K562 (cell line): ENCODE data around the gene ID4. TPM values are rescaled to one million over a fixed set of nuclear protein-coding genes. Genes with fewer than 3 reads are reported as not detected.

Experiments
- ASH1L ChIP-seq: fragments of 450-650 bp; IDR thresholded peaks from 2 replicates; pipeline ENCODE4 v1.6.1; 2018; ENCODE audit warnings: borderline replicate concordance, mild to moderate bottlenecking, low read depth; ENCODE audit not compliant: partially characterized antibody
- BRD4 ChIP-seq: fragments of 200-600 bp; sonication (generic); IDR thresholded peaks from 2 replicates; pipeline ENCODE4 v1.6.1; 2017; ENCODE audit warnings: inconsistent platforms
- CBX1 ChIP-seq: sonication (generic); IDR thresholded peaks from 2 replicates; pipeline ENCODE4 v1.6.1; 2016; ENCODE audit warnings: antibody characterized with exemption, low read depth, mild to moderate bottlenecking
- E2F3 ChIP-seq: fragments of 250-450 bp; sonication (Bioruptor Pico); IDR thresholded peaks from 2 replicates; pipeline ENCODE4 v1.4.0; 2020; ENCODE audit warnings: mild to moderate bottlenecking
- ELF1 ChIP-seq: fragments of 200-800 bp; sonication (Bioruptor generic); IDR thresholded peaks from 2 replicates; pipeline ENCODE4 v1.6.1; 2016; ENCODE audit warnings: missing genetic modification characterization, missing compliant biosample characterization
- ESRRA ChIP-seq: fragments of 450-650 bp; IDR thresholded peaks from 2 replicates; pipeline ENCODE4 v1.6.1; 2014; ENCODE audit warnings: low read depth, mild to moderate bottlenecking, moderate library complexity, borderline replicate concordance
- GATAD2A ChIP-seq: fragments of 450-650 bp; IDR thresholded peaks from 2 replicates; pipeline ENCODE4 v1.6.1; 2017
- KDM4B ChIP-seq, 2 experiments: fragments of 450-650 bp in 1 of 2; sonication (generic) in 1 of 2; IDR thresholded peaks; 2 replicates each; pipeline ENCODE4 v1.6.1; 2016 to 2017; ENCODE audit warnings: borderline replicate concordance in 2 of 2, antibody characterized with exemption in 1 of 2, low read depth in 1 of 2, mild to moderate bottlenecking in 1 of 2
- NFE2 ChIP-seq: IDR thresholded peaks from 2 replicates; pipeline ENCODE4 v1.6.1; 2014; ENCODE audit warnings: antibody characterized with exemption, low read depth
- PRPF4 ChIP-seq: fragments of 200-400 bp; formaldehyde crosslinking; IDR thresholded peaks from one replicate; pipeline ENCODE4 v1.6.1; 2017; ENCODE audit warnings: low read length, low read depth, mild to moderate bottlenecking; ENCODE audit not compliant: insufficient read depth, poor library complexity, severe bottlenecking
- RBBP5 ChIP-seq: fragments of 200-600 bp; sonication (generic); IDR thresholded peaks from 2 replicates; pipeline ENCODE4 v1.6.1; 2012; ENCODE audit warnings: borderline replicate concordance, mild to moderate bottlenecking, low read length, control low read depth, inconsistent platforms; ENCODE audit not compliant: insufficient read depth, poor library complexity, severe bottlenecking
- RHOXF2B ChIP-seq: fragments of 250-450 bp; sonication (Bioruptor Pico); conservative IDR thresholded peaks from 2 replicates; pipeline ENCODE4 v1.5.1; 2021
- TRIM28 ChIP-seq: fragments of 450-650 bp; IDR thresholded peaks from 2 replicates; pipeline ENCODE4 v1.6.1; 2017
- ZBTB17 ChIP-seq: fragments of 450-650 bp; formaldehyde crosslinking; IDR thresholded peaks from 2 replicates; pipeline ENCODE4 v1.4.0; 2020; ENCODE audit warnings: mild to moderate bottlenecking
- ZC3H4 ChIP-seq: sonication (generic); formaldehyde crosslinking; IDR thresholded peaks from 2 replicates; pipeline ENCODE4 v1.9.0; 2021; ENCODE audit warnings: missing genetic modification reagents, borderline replicate concordance
- ZNF3 ChIP-seq: fragments of 250-450 bp; sonication (Bioruptor Pico); IDR thresholded peaks from 2 replicates; pipeline ENCODE4 v1.5.0; 2021; ENCODE audit warnings: mild to moderate bottlenecking, moderate library complexity
- ZNF324 ChIP-seq: fragments of 250-450 bp; sonication (Bioruptor Pico); IDR thresholded peaks from 2 replicates; pipeline ENCODE4 v1.4.0; 2020; ENCODE audit warnings: mild to moderate bottlenecking
- ZNF584 ChIP-seq: fragments of 200-800 bp; sonication (Bioruptor generic); IDR thresholded peaks from 2 replicates; pipeline ENCODE4 v1.6.1; 2016; ENCODE audit warnings: low read depth, mild to moderate bottlenecking, missing genetic modification characterization, missing compliant biosample characterization
- ZNF75A ChIP-seq: fragments of 450-650 bp; formaldehyde crosslinking; IDR thresholded peaks from 2 replicates; pipeline ENCODE4 v1.4.0; 2020; ENCODE audit warnings: mild to moderate bottlenecking
- ZNF780A ChIP-seq: fragments of 250-450 bp; sonication (Bioruptor Pico); IDR thresholded peaks from 2 replicates; pipeline ENCODE4 v1.5.0; 2021; ENCODE audit warnings: mild to moderate bottlenecking
- polyA plus RNA-seq, 8 experiments: library from polyadenylated mRNA; depleted of rRNA in 4 of 8; stranded (reverse) in 5 of 8; unstranded in 3 of 8; fragments of >200 nt; fragmentation: Nextera tagmentation in 2 of 8; fragmentation: Illumina TruSeq in 1 of 8; extraction: Ambion mirVana in 2 of 8; extraction: Trizol in 1 of 8; gene quantifications; 2 replicates each; pipeline versions ENCODE4 v1.2.1 to v1.2.3, GENCODE V29; 2011 to 2014; ENCODE audit warnings: inconsistent platforms in 1 of 8, missing spikeins in 1 of 8
- total RNA-seq, 7 experiments: library from RNA; depleted of rRNA in 6 of 7; stranded (reverse); fragments of >200 nt in 6 of 7; fragmentation: Illumina TruSeq in 2 of 7; extraction: Trizol in 2 of 7; gene quantifications; 2 replicates each; pipeline versions ENCODE4 v1.2.1 to v1.2.3, GENCODE V29; 2011 to 2021; ENCODE audit warnings: low replicate concordance in 1 of 7
- TF ChIP-seq, protein P1 (sequence below): fragments of 450-650 bp; formaldehyde crosslinking; IDR thresholded peaks from 2 replicates; pipeline ENCODE4 v1.4.0; 2022; ENCODE audit warnings: missing genetic modification characterization
- TF ChIP-seq, protein P2 (sequence below): fragments of 150-350 bp; IDR thresholded peaks from 2 replicates; pipeline ENCODE4 v1.6.1; 2014; ENCODE audit warnings: low read depth, mild to moderate bottlenecking, low read length, borderline replicate concordance
- TF ChIP-seq, protein P3 (sequence below): fragments of 250-450 bp; sonication (Bioruptor Pico); IDR thresholded peaks from 2 replicates; pipeline ENCODE4 v1.4.0; 2020

The ID4 gene
- total and polyA plus RNA-seq, 9 of the 15 experiments (the other 6 are each of a cell fraction or from before 2014, with no cell fraction given), result not detected

DNA sequence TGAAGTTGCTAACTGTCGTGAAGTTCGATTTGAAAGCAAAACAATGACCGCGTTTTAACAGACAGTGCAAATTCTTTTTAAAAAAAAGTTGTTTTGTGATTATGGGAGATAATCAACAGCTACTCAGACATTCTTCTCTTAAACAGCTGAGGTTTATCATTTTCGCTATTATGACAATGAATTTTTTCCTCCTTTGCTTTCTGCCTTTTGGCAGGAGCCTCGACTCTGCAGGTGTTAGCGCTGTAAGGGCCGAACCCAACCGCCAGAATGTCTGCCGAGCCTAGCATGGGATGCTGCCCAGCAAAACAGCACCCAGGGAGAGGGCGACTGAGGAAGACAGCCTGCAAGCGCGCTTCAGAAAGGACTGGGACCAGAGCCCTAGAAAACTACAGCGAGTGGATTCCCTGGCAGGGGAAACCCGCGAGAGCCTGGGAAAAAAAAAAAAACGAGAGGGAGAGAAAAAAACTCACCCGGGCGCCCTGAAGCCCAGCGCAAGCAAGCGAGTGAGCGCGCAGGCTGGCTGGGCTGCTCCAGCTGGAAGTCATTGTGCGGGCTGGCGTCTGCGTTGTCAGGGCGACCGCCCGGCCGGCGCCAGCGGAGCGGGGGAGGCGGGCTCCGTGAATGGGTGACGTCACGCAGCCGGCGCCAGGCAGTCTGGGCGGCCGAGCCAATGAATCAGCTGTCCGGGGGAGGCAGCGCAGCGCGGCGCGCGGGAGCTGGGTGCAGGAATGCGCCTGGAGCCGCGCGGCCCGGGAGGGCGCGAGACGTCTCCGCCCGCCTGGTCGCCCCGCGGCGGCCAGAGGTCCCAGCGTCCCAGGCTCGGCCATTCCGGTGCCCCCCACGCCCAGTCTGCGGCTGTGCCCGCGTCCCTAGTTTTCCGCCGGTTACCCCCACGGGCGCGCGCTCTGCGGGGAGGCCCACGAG is 32.7 kb upstream of the ID4 start (continued):
- TF ChIP-seq, protein P1, sequence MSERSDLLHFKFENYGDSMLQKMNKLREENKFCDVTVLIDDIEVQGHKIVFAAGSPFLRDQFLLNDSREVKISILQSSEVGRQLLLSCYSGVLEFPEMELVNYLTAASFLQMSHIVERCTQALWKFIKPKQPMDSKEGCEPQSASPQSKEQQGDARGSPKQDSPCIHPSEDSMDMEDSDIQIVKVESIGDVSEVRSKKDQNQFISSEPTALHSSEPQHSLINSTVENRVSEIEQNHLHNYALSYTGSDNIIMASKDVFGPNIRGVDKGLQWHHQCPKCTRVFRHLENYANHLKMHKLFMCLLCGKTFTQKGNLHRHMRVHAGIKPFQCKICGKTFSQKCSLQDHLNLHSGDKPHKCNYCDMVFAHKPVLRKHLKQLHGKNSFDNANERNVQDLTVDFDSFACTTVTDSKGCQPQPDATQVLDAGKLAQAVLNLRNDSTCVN (CRISPR knock-in tag), result no peak
- no peak for TF ChIP-seq ZC3H4
- TF ChIP-seq GATAD2A, result no peak
- TF ChIP-seq ZBTB17, result peak; percentile 77; the same call in 1 of the 2 replicates
- TF ChIP-seq ZNF780A (CRISPR knock-in tag), result no peak
- peak; percentile 93 for TF ChIP-seq E2F3 (CRISPR knock-in tag)
- no peak for TF ChIP-seq ELF1 (tag)
- no peak for TF ChIP-seq ZNF3 (CRISPR knock-in tag)
- TF ChIP-seq ZNF75A (CRISPR knock-in tag), result no peak
- 0 out of 2 replicates have a peak, but pooled peaks have one; percentile 52 for TF ChIP-seq ZNF584 (CRISPR knock-in tag)
- TF ChIP-seq, protein P2, sequence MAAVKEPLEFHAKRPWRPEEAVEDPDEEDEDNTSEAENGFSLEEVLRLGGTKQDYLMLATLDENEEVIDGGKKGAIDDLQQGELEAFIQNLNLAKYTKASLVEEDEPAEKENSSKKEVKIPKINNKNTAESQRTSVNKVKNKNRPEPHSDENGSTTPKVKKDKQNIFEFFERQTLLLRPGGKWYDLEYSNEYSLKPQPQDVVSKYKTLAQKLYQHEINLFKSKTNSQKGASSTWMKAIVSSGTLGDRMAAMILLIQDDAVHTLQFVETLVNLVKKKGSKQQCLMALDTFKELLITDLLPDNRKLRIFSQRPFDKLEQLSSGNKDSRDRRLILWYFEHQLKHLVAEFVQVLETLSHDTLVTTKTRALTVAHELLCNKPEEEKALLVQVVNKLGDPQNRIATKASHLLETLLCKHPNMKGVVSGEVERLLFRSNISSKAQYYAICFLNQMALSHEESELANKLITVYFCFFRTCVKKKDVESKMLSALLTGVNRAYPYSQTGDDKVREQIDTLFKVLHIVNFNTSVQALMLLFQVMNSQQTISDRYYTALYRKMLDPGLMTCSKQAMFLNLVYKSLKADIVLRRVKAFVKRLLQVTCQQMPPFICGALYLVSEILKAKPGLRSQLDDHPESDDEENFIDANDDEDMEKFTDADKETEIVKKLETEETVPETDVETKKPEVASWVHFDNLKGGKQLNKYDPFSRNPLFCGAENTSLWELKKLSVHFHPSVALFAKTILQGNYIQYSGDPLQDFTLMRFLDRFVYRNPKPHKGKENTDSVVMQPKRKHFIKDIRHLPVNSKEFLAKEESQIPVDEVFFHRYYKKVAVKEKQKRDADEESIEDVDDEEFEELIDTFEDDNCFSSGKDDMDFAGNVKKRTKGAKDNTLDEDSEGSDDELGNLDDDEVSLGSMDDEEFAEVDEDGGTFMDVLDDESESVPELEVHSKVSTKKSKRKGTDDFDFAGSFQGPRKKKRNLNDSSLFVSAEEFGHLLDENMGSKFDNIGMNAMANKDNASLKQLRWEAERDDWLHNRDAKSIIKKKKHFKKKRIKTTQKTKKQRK, result no peak
- TF ChIP-seq NFE2, result peak; percentile 75
- TF ChIP-seq CBX1, result peak; percentile 81; the same call in 1 of the 2 replicates
- no peak for TF ChIP-seq ZNF324 (CRISPR knock-in tag)
- TF ChIP-seq ASH1L, result no peak
- TF ChIP-seq RHOXF2B (CRISPR knock-in tag), result no peak
- peak; percentile 36; the same call in 1 of the 2 replicates for TF ChIP-seq BRD4
- TF ChIP-seq KDM4B (IDR thresholded peaks at IDR 0.05; ENCODE audit: borderline replicate concordance in 2 of 2, low read depth in 1 of 2), result no peak
- TF ChIP-seq ESRRA, result peak; percentile 69
- no peak for TF ChIP-seq PRPF4
- peak; percentile 77 for TF ChIP-seq RBBP5
- no peak; the same call in 1 of the 2 replicates for TF ChIP-seq TRIM28
- TF ChIP-seq, protein P3, sequence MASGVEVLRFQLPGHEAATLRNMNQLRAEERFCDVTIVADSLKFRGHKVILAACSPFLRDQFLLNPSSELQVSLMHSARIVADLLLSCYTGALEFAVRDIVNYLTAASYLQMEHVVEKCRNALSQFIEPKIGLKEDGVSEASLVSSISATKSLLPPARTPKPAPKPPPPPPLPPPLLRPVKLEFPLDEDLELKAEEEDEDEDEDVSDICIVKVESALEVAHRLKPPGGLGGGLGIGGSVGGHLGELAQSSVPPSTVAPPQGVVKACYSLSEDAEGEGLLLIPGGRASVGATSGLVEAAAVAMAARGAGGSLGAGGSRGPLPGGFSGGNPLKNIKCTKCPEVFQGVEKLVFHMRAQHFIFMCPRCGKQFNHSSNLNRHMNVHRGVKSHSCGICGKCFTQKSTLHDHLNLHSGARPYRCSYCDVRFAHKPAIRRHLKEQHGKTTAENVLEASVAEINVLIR, result peak; percentile 93
